ENCODE measurements around the gene RGS9.

RGS9 gene

DNA sequence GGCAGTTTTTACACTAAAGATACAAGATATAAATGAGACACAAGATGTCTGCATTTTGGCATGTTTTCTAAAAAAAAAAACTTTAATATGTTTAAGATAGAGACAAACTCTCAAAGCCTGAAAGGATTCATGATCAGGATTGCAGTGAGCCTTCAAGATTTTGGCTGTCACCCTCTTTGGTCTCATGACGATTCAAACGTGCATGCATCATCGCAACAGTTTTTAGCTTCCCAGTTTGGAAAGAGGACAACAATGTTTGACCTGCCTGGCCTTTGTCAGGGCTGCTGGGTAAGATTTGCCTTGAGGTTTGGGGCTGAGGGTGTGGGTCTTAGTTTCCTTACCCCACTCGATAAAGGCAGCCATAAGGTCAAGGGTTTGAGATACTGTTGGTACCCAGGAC, 134.1 kb downstream of the RGS9 start:
- in situ Hi-C loops (cut with HindIII; ENCODE audit: low pct_ligation_motif_present, low sequenced_read_pairs), result no loop called here
- DNase-seq, result no peak
- Histone ChIP-seq H3K27ac (no peak overlapping the region), H3K36me3 (replicated peaks) (no peaks in the 10 kb centered on the region), H3K4me3 (ENCODE audit: low read depth, low read length) (no peak overlapping the region), H3K27me3 (replicated peaks) (no peaks in the 10 kb centered on the region)
- TF ChIP-seq, protein P1, sequence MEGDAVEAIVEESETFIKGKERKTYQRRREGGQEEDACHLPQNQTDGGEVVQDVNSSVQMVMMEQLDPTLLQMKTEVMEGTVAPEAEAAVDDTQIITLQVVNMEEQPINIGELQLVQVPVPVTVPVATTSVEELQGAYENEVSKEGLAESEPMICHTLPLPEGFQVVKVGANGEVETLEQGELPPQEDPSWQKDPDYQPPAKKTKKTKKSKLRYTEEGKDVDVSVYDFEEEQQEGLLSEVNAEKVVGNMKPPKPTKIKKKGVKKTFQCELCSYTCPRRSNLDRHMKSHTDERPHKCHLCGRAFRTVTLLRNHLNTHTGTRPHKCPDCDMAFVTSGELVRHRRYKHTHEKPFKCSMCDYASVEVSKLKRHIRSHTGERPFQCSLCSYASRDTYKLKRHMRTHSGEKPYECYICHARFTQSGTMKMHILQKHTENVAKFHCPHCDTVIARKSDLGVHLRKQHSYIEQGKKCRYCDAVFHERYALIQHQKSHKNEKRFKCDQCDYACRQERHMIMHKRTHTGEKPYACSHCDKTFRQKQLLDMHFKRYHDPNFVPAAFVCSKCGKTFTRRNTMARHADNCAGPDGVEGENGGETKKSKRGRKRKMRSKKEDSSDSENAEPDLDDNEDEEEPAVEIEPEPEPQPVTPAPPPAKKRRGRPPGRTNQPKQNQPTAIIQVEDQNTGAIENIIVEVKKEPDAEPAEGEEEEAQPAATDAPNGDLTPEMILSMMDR (IDR thresholded peaks at IDR 0.05; ENCODE audit: low read depth, low read length, missing control alignments), result no peak
